Measurements from ENCODE around the gene SERP2.

SERP2 gene

DNA sequence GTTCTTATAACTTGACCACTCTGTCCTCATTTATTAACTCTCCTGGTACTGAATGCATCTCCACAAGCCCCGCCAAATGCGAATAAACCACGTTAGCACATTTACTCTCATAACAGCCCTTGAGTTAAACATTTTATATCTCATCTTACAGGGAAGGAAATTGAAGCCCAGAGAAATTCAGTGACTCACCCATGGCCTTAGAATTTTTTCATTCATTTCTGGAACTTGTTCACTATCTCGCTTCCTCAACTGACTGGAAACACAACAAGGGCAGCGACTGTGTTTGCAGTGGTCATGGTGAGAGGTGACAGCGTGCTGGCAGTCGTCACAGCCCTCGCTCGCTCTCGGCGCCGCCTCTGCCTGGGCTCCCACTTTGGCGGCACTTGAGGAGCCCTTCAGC, 39.5 kb downstream of the SERP2 start:
- no peak for DNase-seq

DNA sequence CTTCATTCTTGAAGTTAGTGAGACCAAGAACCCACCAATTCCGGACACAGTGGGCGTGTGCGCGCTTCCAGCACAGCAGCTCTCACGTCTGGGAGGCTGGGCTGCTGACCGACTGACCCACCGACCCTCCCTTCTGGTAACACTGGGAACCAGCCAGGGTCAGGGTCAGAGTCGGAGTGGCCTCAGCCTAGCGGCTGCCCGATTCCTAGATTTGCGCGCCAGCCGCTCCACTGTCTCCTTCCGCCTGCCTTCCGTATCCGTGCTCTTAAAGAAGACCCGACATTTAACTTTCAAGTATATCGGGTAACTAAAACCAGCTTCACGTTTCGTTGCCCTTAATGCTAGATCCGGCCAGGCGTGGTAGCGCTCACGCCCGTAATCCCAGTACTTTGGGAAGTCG, 41.1 kb downstream of the SERP2 start:
- no peak for DNase-seq

- DNase-seq = no peak
Observed at GRCh38 chr13:44415815-44416214, 42.2 kb downstream of the SERP2 start.

- DNase-seq = no peak
Observed at GRCh38 chr13:44416301-44416700, 42.7 kb downstream of the SERP2 start.

- no peak for DNase-seq
Observed at GRCh38 chr13:44416744-44417143, 43.1 kb downstream of the SERP2 start.

DNA sequence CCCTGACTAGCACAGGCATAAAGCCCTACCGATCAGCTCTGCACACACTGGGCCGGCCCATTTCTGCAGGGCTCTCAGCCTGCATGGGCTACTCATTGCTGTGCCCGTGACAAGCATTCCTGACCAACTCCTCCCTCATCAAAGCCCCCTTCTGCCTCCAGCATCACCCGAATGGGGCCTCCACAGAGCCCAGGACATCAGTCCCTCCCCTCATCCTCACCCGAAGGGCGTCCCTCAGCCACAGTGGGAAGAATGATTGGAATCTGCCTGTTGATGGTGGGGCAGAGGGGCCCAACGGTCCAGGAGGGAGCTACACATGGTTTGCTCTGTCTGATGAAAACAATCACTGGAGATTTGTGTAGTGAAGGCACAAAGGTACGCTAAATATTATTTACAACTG, 43.8 kb downstream of the SERP2 start:
- DNase-seq = no peak

DNA sequence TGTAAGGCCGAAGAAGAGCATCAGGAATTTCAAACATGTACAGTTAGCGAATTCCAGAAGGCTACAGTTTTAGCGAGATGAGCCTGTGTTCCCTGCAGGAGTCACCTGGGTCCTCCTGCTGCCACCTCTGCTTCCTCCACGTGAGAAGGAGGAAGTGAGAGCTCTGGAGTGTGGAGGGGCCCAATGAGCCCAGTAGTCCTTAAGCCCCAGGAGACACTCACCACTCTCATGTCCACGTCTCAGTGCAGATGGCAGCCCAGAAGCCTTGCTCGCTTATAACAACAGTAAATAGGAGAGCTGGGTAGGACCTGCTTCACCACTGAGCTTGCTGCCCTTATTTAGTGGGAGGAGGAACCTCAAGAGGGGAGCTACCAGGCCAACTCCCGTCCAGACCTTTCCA, 44.3 kb downstream of the SERP2 start:
- no peak for DNase-seq

DNA sequence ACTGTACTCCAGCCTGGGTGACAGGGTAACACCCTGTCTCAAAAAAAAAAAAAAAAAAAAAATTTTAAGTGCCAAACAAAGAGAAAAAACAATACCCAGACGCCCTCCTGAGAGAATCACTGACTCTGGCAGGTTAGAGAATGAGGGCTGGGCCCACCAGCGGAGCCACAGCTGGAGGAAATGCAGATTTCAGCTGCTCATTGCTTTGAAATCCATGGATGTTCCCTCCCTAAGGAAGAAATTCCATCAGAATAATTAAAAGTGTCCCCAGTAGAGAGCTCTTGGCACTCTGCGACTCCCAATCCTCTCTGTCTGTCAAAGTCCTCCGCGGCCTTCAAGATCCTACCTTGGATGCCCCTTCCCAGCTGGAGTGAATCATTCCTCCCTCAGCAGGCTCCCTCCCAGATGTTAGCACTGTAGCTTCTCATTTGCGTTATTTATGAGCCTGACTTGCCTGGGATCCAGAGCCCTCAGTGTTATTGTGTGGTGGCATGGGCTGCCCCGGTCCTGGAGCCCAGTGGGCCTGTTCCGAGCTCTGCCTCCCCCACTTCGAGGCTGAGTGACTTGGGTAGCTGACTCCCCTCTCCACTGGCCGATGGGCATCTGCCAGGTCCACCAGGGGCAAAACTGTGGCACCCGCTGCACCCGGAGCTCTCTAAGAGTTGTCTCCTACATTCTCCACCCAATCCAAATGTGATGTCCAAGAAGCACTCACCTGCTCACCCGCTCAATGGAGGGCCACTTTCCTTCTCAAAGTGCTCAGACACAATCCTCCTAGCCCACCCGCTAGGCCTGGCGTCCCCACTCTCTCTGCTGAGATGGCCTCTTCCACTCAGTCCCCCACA, 47.0 kb downstream of the SERP2 start:
- DNase-seq = no peak

DNA sequence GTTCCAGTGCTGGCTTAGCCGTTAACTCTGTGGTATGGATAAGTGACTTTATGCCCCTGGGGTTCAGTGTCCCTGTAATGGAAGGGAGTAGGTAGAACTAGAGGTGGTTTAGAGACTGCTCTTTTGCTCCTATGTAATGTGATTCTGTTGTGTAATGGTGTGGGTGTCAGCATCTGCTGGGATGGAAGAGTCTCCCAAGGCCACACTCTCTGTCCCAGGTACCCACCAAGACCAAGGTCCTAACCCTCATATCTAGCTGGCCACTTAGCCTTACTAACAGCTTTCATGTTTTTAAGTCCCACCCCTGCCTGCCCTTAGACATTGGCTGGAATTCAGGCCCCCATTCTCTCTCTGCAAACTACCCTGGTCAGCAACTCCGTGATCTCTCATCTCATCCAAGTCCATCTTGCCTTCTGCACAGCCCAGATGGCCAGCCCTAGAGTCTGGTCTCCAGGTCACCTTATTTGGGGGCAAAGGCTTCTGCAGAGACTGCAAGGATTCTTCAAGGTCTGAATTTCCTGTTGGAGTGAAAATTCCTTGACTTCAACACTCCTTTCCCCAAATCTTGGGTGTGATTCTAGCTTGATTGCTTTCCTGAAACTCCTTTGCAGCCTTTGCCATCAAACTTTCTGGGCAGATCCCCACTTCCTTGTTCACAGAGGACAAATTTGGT, 48.4 kb downstream of the SERP2 start:
- no peak for DNase-seq

DNA sequence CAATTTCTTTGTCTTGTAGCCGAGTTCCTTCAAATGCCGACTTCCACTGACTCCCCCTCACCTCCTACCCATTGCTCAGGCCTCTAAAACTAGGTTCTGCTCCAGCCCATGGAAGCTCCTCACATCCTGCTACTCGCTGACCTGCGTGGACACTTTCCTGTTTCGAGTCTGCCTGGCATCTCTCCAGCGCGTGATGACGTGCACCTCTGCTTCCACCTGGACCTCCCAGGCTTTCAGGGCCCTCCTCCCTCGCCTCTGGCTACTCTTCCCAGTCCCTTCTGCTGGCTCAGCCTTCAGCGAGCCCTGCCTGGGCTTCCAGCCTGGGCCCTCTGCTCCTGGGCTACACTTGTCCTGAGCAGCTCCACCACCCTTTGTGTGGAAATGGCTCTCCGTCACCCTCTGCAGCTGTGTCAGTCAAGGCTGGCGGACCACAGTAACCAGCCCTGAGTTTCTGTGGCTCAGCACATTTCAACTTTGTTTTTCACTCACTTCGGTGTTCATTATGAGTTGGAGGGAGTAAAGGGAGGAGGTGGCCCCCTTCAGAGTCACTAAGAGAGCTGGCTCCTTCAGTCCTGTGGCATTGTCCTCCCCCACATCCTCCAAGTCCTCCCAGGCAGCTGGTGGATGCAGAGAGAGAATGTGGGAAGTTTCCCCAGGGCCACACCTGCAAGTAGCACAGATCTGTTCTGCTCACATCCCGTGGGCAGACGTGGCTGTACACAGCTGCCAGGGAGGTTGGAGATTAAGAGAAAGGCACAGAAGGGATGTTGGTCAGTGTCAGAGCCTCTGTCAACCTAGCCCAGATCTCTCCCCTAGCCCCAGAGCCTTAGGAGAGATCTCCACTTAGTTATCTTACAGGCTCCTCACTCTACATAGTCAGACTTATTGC, 49.4 kb downstream of the SERP2 start:
- no peak for DNase-seq

DNA sequence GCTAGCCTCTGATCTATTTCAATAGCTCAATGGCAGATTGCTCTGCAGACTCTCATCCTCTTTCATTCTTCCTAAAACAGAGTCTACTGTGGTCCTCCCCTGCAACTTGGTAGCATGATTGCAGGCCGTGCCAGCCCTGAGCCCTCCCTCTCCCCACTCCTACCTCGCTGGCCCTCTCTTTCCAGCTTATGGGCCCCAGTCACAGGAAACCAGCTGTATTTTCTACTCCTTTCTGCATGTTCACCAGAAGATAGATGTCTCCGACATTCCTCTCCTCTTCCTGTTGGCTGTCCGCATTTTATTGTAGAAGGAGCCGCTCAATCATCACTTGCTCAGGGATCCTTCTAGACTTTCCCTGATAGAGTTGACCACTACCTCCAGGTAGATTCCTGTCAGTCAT, 50.2 kb downstream of the SERP2 start:
- no peak for DNase-seq

- no peak for DNase-seq
Observed at GRCh38 chr13:44425041-44425814, 51.6 kb downstream of the SERP2 start.

DNA sequence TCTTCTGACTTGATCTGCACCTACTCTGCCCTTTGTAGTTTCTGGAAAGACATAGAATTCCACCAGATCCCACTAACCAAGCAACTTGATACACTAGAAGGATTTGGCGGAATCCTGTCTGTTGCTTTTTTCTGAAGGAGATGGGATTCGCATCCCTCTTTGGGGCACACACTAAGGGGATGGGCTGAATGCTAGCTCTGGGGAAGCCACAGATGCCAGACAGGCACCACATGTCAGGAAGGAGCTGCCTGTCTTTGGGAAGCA, 52.1 kb downstream of the SERP2 start:
- DNase-seq = no peak

GRCh38 chr13:44426461-44426860, 52.8 kb downstream of the SERP2 start:
- no peak for DNase-seq

DNA sequence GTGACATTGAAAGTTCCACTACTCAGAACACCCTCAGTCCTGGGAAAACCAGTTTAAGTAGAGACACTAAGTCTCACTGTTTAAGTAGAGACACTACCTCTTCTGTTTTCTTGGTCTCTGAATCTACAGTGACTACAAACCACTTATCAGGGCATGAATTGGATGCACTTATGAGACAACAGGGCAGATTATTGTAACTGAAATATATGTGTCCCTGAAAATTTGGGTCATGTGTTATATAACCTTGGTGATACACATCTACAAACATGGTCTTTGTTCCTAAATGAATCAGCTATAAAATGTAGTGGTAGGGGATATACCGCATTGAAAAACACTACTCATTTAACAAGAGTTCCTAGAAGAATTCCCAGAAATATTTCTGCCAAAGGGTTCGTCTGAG, 55.7 kb downstream of the SERP2 start:
- no peak for DNase-seq

DNA sequence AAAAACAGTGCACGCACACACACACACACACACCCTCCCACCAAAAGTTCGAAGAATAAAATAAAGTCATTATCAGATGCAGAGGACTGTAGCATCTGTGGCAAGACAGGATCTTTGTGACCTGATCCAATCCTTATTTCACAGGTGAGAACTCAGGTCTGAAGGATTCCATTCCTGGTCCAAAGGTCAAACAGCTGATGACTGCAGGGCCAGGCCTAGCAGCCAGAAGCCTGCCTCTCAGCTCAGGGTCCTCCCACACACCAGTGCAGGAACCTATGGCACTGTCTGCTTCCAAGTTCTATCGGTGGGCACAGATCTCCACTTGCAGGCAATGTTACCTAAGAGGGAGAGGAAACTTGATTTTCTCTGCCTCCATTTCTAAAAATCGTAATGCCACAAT, 57.5 kb downstream of the SERP2 start:
- no peak for DNase-seq

DNA sequence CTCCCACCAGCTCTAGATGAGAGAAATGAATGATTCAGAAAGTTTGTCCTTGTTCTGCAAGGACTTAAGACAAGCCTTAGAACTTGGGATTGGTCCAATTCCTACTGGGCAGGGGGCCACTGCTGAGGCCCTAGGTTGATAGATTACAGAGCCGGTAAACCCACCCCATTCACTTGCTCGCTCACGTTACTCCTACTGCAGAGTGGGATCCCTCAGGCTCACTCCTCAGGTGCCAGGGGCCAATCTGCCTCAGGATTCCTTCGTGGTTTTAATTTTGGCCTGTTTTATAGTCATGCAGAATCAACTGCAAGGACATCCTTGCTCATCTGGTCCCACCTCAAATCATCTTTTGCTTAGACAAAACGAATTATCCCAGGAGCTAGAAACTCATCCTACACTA, 59.0 kb downstream of the SERP2 start:
- DNase-seq = no peak

- no peak for DNase-seq
Observed at GRCh38 chr13:44433863-44434765, 60.5 kb downstream of the SERP2 start.

DNA sequence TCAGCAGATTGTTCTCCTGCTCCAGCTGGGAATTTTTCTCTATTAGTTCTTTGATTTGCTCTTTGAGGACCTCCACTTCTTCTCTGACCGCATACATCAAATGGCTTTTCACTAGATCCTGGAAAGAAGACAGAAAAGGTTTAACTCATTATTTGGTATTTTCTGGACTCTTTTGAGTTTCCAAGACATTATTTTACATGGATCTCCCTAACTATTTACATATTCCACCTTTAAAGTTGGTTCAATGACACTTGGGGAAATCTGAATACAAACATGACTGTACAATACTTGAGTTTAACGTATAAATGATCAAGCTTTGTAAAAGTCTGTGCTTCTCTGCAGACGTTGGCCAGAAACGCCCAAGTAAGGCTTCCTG, 61.1 kb downstream of the SERP2 start:
- no peak for DNase-seq

- DNase-seq = peak; percentile 89
Observed at GRCh38 chr13:44435142-44435918, 61.7 kb downstream of the SERP2 start.

- DNase-seq = no peak
Observed at GRCh38 chr13:44435919-44436510, 62.4 kb downstream of the SERP2 start.

Data from activated naive CD4-positive, alpha-beta T cell treated with Interleukin-2 at 50 U/mL for 16 hours (primary cell).